A172 (cell line): ENCODE measurements around the gene MTERF1. TPM values are rescaled to one million over a fixed set of nuclear protein-coding genes. Genes with fewer than 3 reads are reported as not detected.
"Not testable (repeated sequence)": the region's sequence is repeated elsewhere in the genome, so short reads cannot be mapped to it uniquely, and the experiment has no call there.

Source experiments
- DNase-seq: peaks from one replicate; pipeline ENCODE4 v3.0.0-alpha.2; 2015; ENCODE audit warnings: low spot score
- total RNA-seq: library from RNA; depleted of rRNA; stranded (reverse); fragments of >200 nt; shearing (Covaris generic); gene quantifications from 2 replicates; pipeline ENCODE4 v1.2.3, GENCODE V29; 2014

The MTERF1 gene
- total RNA-seq, 1 experiment from 2014 or later: 9.8 TPM

DNA sequence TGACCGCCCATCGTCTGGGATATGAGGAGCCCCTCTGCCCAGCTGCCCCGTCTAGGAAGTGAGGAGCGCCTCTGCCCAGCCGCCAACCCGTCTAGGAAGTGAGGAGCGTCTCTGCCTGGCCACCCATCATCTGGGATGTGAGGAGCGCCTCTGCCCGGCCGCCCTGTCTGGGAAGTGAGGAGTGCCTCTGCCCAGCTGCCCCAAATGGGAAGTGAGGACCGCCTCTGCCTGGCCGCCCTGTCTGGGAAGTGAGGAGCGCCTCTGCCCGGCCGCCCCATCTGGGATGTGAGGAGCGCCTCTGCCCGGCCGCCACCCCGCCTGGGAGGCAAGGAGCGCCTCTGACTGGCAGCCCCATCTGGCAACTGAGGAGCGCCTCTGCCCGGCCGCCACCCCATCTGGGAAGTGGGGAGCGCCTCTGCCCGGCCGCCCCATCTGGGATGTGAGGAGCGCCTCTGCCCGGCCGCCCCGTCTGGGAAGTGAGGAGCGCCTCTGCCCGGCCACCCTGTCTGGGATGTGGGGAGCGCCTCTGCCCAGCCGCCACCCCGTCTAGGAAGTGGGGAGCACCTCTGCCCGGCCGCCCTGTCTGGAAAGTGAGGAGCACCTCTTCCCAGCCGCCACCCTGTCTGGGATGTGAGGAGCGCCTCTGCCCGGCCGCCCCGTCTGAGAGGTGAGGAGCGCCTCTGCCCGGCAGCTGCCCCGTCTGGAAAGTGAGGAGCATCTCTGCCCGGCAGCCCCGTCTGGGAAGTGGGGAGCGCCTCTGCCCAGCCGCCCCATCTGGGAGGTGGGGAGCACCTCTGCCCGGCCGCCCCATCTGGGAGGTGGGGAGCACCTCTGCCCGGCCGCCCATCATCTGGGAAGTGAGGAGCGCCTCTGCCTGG is 7.1 kb upstream of the MTERF1 start:
- not testable (repeated sequence) for DNase-seq

DNA sequence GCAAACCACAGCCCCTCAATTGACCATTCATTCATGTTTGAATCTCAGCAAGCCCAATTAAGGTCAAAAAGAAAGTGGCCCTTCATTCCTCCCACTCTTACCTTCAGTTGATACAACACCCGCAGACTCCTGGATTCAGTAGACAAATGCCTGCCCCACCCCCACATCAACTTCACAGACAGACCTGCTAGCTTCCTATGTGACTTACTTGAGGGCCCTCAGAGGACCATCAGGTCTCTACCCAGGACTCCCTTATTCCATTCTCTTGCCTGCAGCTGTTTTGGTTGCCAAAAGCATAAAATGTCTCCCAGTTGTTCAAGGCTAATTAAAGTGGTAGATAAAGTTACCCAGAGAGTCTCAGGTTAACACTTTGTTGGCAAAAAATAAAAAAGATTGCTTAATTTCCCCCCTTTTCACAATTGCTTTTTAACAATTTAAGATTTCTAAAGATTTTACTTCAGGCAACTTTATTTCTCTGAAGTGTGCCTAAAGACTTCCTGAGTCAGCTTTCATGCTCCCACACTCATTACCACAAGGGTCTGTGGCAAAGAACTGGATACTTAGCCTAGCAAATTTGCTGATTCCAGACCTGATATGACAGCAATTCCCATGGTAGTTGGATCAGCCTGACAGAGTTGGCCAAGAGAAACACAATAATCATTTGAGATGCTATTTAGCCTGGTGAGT is 3.3 kb upstream of the MTERF1 start:
- no peak for DNase-seq

DNA sequence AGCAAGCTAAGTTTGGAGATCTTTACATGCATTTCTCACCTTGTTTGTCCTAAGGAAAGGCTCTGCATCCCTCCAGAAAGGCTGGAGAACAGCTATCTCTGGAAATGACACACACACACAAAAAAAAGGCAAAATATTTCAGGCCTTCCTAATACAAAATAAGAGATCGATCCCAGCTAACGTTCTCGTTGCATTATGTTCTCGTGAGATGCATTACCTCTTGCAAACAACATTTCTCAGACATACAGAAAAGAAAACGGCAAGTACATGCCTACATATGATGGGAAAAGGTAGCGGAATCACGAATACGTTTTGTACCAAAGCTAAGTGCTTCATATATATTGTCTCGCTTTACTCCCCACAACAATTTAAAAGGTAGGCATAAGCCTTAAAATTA is 488 bp downstream of the MTERF1 start:
- peak; percentile 4 for DNase-seq

DNA sequence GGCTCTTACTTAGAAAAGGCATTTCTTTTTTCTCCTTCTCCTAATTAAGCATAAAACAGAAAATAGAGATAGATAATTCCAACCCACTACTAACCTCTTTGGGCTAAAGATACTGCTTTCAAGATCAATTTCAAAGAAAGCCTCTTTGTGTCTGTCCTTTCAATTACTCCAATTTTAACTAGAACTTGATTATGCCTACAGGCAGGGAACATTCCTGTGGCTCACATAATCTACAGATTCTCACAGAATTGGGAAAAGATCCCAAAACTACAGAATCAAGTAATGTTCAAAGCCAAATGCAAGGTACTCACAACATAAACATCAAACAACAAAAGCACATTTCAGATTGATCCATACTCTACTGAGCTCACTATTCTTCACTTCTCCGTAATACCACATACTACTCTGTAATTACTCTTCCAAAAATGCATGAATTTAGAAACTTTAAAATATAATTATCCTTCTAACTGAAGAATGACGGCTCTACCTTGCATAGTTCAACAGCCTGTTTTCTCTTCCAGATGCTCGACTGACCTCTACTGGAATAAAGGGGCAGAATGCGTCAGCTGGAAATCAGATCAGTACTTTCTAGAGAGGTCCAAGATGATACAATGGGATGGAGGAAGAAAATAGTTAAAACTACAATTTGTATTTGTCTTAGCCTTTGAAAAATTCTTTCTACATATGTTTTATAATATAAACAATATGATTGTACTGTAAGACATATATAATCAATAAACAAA is 3.9 kb downstream of the MTERF1 start:
- DNase-seq: no peak

DNA sequence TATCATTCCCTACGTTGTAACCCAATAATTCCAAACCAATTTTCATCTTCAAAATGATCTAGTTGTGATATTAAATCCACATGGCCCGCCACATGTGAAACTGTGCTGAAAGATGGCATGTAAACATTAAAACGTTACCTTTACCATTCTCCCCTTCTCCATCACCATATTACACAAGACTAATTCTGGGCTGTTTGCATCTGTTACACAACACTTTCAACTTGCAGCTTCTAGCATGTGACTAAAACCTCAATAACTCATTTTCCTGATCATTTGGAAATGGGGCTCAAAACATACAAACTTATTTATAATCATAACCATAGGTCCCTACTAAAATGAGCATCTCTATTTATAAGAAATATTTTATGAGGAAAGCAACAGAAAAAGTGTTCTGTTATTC is 4.7 kb downstream of the MTERF1 start:
- DNase-seq: no peak

DNA sequence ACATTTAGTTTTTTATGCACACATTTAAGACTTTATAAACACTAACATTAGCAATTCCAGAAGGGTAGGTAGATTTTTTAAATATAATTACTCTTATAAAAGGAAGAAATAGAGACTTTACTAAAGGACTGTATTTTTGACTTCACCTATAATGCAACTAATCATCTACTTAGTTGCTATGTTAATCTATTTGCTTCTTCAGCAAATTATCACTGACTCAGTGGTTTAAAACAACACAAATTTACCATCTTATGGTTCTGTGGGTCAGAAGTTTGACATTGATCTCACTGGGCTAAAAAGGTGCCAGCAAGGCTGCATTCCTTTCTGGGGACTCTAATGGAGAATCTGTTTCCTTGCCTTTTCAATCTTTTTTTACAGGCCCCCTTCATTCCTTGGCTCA is 7.6 kb downstream of the MTERF1 start:
- DNase-seq: no peak

DNA sequence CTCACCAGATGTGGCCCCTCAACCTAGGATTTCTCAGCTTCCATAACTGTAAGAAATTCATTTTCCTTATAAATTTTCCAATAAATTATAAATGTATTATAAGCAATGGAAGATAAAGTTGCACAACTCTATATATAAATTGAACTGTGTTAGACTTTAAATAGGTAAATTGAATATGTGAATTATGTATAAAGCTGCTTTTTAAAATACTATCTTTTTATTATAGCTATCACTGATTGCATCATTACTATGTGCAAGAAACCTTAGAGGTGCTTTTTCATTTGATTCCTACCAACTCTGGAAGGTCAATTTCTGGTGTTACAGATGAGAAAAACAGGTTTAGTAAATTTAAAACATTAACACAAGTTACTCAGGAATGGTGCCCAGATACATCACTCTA is 8.4 kb downstream of the MTERF1 start:
- no peak for DNase-seq

DNA sequence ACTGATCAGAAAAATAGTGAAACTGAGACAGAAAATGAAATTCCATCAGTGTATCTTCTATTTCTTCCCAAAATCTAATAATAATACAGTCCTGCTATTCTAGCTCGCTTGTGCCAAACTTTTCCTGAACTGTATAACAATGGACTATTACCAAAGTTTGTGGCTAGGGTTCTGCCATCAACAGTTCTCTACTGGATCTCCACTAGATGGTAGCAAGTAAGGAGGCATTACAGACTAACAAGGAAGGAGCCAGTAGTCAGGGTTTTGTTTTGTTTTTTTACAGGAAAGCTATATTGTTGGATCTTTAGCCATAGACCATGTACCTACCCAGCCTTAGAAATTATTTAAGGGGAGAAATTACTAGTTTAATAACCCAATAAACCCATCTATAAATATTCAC is 10.8 kb downstream of the MTERF1 start:
- no peak for DNase-seq

DNA sequence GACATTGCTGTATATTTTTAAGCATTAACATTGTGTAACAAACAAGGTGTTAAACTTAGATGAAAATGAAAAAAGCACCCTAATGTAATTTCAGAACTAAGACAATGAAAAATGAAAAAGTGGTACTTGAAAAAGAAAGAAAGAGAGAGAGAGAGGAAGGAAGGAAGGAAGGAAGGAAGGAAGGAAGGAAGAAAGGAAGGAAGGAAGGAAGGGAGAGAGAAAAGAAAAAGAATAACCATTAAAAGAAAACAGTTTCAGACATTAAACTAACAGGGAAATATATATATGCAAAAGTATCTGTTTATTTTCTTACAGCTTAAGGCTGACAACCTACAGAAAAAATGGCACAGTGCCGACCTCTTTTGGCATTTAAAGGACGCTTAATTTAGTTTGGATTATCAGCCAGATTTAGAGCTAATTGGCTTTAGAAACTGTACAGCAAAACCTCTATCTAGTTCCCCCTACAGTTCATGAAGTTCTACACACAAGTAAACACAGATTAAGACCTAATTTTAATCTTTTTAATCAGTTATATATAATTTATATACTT is 13.8 kb downstream of the MTERF1 start:
- no peak for DNase-seq

DNA sequence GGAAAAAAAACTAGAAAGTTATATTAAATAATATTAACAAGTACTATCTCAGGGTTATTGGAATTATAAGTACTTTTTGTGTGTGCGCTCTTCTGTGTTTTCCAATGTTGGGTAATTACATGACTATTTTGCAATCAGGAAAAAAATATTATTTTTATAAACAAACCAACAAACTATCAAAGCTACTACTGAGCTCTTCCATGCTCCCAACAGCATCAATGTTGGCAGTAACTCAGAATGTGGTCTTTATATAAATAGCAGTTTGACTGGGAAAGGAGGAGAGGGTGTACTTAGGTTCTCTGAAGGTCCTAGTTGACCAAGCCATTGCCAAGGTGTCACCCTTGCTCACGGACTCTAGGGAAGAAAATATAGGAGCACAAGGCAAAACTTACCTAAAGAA is 15.0 kb downstream of the MTERF1 start:
- DNase-seq: no peak

DNA sequence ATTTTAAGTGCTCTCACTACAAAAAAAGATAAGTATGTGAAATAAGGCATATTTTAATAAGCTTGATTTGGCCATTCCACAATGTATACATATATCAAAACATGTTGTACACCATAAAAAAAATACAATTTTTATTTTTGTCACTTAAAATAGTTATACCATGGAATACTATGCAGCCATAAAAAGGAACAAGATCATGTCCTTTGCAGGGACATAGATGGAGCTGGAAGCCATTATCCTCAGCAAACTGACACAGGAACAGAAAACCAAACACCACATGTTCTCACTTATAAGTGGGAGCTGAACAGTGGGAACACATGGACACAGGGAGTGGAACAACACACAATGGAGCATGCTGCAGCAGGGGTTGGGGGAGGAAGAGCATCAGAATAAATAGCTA is 15.9 kb downstream of the MTERF1 start:
- not testable (repeated sequence) for DNase-seq

DNA sequence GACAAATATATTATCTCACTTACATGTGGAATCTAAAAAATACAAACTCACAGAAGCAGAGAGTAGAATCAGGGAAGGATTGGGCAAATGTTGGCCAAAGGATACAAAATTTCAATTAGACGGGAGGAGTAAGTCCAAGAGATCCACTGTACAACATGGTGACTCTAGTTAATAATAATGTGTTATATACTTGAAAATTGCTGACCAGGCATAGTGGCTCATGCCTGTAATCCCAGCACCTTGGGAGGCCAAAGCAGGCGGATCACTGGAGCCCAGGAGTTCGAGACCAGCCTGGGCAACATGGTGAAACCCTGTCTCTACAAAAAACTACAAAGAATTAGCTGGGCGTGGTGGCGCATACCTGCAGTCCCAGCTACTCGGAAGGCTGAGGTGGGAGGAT is 16.4 kb downstream of the MTERF1 start:
- no peak for DNase-seq

DNA sequence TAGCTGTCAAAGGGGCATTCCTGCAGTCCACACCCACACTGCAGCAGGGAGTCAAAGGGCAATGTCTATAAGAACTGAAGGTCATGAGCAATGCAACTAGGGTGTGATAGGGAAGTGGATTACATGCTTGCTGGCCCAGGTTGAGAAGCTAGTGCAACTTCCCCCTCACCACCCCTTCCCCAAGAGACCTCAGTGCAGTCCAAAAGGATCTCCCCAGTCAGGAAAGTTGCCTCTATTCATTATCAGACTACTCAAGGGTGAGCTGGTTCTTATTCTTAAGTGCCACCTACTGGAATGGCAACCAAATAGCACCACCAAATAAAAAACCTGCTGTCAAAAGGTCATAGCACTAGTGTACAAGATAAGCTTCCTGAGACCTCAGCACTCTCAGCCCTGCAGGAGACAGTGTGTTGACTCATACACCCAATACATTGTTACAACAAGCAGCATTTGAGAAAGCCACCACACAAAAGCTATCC is 28.2 kb downstream of the MTERF1 start:
- DNase-seq: peak; percentile 40

DNA sequence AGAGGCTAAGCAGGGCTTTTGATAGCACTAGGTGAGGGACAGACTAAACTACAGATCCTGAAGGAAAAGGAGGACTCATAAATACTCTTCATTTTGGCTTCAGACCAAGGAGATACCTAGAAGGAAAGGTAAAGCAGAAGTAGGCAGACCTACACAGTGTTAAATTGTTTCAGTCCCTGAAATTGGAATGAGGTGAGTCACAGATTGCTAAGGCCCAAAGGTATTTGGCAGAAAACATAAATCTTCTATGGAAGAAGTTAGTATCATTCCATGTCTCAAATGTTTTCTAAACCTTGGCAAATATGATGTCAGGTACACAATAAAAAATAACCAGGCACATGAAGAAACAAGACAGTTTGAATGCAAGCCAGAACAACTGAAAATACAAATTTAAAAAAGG is 30.0 kb downstream of the MTERF1 start:
- DNase-seq: peak; percentile 64

DNA sequence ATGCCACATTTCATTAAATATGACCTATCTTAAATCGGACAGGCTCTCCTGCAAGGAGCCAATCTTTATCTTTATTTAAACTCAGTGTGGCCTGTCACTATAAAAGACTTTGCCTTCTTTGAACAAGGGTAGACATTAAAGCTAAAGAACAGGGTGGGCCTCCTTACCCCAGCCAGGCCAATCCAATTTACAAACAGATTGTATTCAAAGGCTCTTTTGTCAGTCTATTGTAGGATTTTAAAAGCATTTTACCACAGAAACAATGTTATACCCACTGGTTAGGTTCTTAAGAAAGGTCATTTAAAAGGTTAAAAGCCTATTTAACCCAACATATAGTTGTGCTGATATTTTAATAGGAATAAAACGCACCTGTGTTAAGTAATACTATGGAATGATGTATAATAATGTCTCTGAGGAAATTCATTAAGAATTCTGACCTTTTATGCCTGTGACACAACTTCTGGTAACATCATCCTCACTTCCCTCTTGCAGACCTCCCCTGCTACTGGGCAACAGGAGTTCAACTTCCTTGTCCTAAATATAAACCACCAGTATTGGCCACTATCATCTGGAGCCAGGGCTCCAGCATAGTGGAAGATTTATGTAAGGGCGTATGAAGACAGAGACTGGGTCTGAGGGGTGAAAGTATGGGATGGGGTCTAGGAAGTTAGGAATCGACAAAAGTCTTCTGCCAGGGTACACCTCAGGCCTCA is 32.5 kb downstream of the MTERF1 start:
- DNase-seq: no peak

DNA sequence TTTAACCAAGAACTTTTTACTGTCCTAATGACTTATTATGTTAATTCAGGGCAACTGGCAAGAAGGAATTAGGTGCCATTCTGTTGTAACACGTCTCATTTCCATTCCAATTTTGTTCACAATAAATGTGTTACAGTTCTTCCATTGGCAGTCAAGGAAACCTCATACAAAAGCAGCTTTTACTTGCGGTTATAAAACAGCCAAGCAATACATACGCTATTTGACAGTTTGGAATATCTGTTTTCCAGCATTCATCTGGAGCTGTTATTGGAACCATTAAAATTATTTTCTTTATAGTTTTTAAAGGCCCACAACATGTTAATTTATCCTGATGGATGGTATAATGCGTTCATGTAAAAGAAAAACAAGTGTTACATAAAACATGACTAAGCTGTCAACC is 33.3 kb downstream of the MTERF1 start:
- DNase-seq: no peak

DNA sequence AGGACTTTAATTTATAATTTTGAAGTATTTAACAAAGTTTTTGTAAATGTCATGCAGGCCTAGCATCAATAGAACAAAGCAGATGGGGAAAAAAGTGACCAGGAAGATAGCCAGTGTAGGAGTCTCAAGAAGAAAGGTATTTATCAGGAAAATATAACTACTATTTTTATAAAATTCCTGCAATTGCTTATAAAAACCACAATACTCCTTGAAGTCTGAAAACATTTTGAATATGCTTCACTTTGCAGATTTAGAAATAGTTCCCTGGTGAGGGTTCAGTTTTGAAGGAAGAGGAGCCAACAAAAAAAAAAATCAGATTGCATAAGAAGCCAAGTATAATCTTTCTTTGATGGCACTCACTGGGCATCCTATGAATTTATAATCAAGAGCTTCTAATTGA is 34.1 kb downstream of the MTERF1 start:
- DNase-seq: no peak

DNA sequence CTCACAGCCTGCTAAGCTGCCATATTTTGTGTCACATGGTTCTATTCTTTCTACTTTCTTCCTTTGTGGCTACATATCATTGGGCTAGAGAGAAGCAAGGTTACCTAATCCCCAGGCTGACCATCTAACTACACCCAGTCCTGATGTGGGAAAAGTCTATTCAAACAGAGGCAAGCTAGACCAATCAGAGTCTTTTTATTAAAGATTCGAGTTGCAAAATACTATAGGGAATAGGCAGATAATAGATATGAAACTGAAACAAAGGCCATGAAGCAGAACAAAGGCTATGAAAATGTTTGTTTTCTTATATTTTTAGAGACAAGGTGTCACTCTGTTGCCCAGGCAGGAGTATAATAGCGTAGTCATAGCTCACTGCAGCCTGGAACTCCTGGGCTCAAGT is 36.7 kb downstream of the MTERF1 start:
- no peak for DNase-seq

DNA sequence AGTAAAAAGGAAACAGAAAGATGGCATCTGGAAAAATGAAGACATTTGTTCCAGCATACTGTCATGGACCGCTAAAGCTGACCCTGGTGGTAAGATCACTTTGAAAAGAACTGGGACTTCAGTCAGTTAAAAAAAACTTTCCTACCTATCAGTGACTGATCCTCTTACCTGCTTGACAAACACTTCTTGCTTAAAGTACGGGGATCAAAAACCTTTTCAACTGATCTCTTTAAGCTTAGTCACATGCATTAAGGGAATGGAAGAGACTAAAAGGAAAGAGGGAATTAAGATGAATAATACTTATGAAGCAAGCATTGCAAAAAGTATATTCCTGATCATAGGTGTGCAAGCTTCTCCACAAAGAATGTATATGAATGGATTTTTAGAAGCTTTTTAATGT is 42.1 kb downstream of the MTERF1 start:
- no peak for DNase-seq

DNA sequence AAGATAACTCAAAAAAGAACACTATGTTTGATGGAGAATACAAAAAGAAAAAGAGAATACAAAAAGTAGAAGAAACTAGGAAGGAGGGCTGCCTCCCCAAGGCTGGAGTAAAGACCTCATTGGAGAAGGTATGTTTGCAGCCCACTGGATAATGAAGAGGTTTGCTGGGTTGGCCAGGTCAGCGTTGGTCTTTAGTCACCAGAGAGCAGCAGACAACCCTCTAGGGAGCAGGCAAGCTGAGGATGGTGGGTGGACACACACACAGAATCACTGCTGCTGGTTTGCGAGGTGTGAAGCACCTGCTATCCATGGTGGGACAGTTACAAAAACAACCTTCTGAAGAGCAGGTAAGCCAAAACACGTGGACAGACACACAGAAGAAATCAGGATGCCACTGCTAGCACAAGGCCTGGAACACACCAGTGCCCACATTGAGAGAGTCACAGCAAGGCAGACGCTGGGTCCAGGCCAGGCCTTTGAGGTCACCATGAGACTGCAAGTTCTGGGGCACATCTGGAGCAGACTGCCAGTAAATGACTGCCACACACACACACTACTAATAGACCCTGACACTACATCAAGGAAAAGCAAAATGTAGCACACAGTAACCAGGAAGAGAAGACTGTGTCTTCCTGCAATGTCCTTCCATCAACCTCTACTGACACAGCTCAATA is 43.0 kb downstream of the MTERF1 start:
- DNase-seq: no peak

DNA sequence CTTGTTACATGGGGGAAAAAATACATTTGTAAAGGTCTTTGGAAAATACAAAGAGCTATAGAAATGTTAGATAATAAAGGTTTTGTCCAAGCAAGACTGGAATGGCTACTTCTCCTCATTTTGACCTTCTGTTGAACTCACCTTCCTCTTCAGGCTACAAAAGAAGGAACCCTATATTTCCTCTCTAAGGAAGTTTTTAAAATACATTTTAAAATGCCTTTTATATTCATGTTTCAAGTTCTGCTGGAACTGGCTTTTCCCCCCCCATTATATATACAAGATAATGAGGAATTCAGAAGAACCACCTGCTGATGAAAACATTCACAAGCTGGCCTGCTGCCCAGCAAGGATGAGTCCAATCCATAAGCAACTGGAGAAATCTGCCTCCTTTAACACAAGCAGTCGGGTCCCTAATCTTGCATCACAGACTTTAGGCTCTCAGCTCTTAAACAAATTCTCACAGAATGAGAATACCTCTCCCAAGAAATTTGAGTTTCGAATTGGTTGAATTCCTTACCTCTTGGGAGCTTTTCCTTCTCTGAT is 44.6 kb downstream of the MTERF1 start:
- DNase-seq: peak; percentile 37
